ENCODE measurements around the gene DISC1.

GRCh38 chr1:231962636-231963035, 336.0 kb downstream of the DISC1 start:
- TF ChIP-seq ZNF565 (CRISPR knock-in tag; conservative IDR thresholded peaks at IDR 0.05; ENCODE audit: low read depth) (no peak), PATZ1 (CRISPR knock-in tag; IDR thresholded peaks at IDR 0.05; ENCODE audit: borderline replicate concordance) (no peak), GLIS3 (CRISPR knock-in tag; IDR thresholded peaks at IDR 0.05) (no peak), ARNTL (CRISPR knock-in tag; IDR thresholded peaks at IDR 0.05; ENCODE audit: borderline replicate concordance, low read depth) (no peak), ZC3H10 (CRISPR knock-in tag; IDR thresholded peaks at IDR 0.05) (no peak), RARB (CRISPR knock-in tag; IDR thresholded peaks at IDR 0.05) (no peak), ZFP3 (CRISPR knock-in tag; IDR thresholded peaks at IDR 0.05) (no peak), POU6F1 (CRISPR knock-in tag; IDR thresholded peaks at IDR 0.05; ENCODE audit: borderline replicate concordance, low read depth) (no peak), TCF4 (CRISPR knock-in tag; IDR thresholded peaks at IDR 0.05; ENCODE audit: borderline replicate concordance) (no peak)
- TF ChIP-seq, protein P1, sequence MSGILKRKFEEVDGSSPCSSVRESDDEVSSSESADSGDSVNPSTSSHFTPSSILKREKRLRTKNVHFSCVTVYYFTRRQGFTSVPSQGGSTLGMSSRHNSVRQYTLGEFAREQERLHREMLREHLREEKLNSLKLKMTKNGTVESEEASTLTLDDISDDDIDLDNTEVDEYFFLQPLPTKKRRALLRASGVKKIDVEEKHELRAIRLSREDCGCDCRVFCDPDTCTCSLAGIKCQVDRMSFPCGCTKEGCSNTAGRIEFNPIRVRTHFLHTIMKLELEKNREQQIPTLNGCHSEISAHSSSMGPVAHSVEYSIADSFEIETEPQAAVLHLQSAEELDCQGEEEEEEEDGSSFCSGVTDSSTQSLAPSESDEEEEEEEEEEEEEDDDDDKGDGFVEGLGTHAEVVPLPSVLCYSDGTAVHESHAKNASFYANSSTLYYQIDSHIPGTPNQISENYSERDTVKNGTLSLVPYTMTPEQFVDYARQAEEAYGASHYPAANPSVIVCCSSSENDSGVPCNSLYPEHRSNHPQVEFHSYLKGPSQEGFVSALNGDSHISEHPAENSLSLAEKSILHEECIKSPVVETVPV (CRISPR knock-in tag; IDR thresholded peaks at IDR 0.05): no peak
